GM12864 (cell line): ENCODE data around the gene CSKMT.

Source experiments
- DNase-seq: peaks from one replicate; pipeline ENCODE4 v3.0.0-alpha.2; 2011; ENCODE audit warnings: low read depth
- H3K4me3 ChIP-seq: 2 replicates; pipeline ENCODE4 v1.5.1; 2011; ENCODE audit warnings: mild to moderate bottlenecking, low read depth, low read length, control low read depth
- CTCF ChIP-seq: IDR thresholded peaks from 2 replicates; pipeline ENCODE4 v1.5.1; 2011; ENCODE audit warnings: low read depth, mild to moderate bottlenecking, moderate library complexity, low read length, control low read depth, inconsistent platforms; ENCODE audit errors: missing control alignments

Gene CSKMT

GRCh38 chr11:62715150-62716130 lies 50.3 kb downstream of the CSKMT start:
- no peak for DNase-seq
- no peak for TF ChIP-seq CTCF

DNA sequence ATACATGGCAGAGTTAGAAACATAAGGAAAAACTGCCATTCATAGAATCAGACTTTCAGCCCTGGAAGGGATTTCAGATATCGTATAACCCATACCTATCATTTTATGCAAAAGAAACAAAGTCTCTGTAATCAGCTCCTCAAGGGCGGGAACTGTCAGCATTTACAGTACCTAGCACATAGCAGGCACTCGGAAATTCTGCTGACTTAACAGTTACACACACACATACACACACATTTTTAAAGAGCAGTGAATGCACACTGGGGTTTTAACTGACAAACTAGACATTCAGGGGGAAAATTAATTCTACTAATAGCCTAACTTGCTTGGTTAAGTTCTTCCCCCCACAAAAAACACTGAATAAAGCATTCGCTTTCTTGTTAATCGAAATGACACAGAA lies 51.1 kb downstream of the CSKMT start:
- no peak overlapping the region for H3K4me3 ChIP-seq
- DNase-seq = no peak
- TF ChIP-seq CTCF = no peak

More at GRCh38 chr11:62715150-62716130, 50.3 kb downstream of the CSKMT start:
- H3K4me3 ChIP-seq = no peak overlapping the region

- no peak overlapping the region for H3K4me3 ChIP-seq
- no peak for TF ChIP-seq CTCF
- DNase-seq = no peak
Measured at GRCh38 chr11:62716816-62717215, 51.7 kb downstream of the CSKMT start.
